AG04450 (cell line): Measurements from ENCODE around the gene TBC1D14. TPM values are rescaled to one million over a fixed set of nuclear protein-coding genes. Genes with fewer than 3 reads are reported as not detected.

ENCODE experiments used
- CTCF ChIA-PET: fragments of 300-600, 350-600 bp; formaldehyde crosslinking; extraction: SDS; loops from one replicate; lab custom pipeline; 2022; ENCODE audit warnings: antibody characterized with exemption, inconsistent platforms; lab: Charles Lee
- POLR2A ChIA-PET: fragments of 350-600 bp; formaldehyde crosslinking; extraction: SDS; loops from one replicate; lab custom pipeline; 2021; ENCODE audit warnings: antibody characterized with exemption, inconsistent platforms; lab: Yijun Ruan, JAX
- DNase-seq: peaks from one replicate; pipeline ENCODE4 v3.0.0-alpha.2; 2011; ENCODE audit warnings: low read depth, low spot score
- H3K27ac ChIP-seq: one replicate; pipeline ENCODE4 v1.5.1; 2012; ENCODE audit warnings: low read depth, low read length, control low read depth
- H3K27me3 ChIP-seq: one replicate; pipeline ENCODE4 v1.6.0; 2012; ENCODE audit warnings: low read length; ENCODE audit not compliant: control insufficient read depth, insufficient read depth
- H3K4me3 ChIP-seq: 2 replicates; pipeline ENCODE4 v1.5.1; 2011; ENCODE audit warnings: mild to moderate bottlenecking, low read depth, low read length, control low read depth
- H3K9me3 ChIP-seq: 2 replicates; pipeline ENCODE4 v1.5.1; 2012; ENCODE audit warnings: low read length; ENCODE audit not compliant: control insufficient read depth, insufficient read depth
- polyA plus RNA-seq: library from polyadenylated mRNA; depleted of rRNA; stranded (reverse); fragments of >200 nt; gene quantifications from 2 replicates; pipeline ENCODE4 v1.2.3, GENCODE V29; 2011
- TF ChIP-seq, protein P1 (sequence below): IDR thresholded peaks from 2 replicates; pipeline ENCODE4 v1.5.1; 2011; ENCODE audit warnings: low read depth, low read length, control low read depth, inconsistent platforms

The TBC1D14 gene
- polyA plus RNA-seq, 1 experiment, result 46.3 TPM

DNA sequence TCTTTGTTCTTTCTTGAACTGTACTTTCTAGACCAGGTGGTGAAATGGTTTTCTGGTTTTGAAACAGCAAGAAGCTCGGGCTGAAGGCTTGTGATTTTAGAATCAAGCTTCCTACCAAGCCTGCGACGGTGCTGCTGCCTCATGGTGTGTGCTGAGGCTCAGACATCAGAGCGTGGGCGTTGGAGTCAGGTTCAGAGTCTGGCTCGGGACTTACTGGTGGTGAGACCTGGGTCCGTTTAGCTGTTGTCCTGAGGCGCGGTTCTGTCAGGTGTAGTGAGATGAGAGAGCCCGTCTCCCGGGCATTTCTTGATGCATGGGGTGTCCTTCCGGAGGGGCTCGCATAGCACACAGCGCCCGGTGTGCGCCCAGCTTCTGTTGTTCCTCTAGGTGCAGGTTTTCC is 113.9 kb downstream of the TBC1D14 start:
- H3K27ac ChIP-seq, result no peak overlapping the region
- POLR2A ChIA-PET, result interaction anchor here (0.6 kb wide), 1 partner anchor 33 kb away, joined by 7 read pairs; no protein-coding TSS in a partner anchor
- DNase-seq, result no peak

DNA sequence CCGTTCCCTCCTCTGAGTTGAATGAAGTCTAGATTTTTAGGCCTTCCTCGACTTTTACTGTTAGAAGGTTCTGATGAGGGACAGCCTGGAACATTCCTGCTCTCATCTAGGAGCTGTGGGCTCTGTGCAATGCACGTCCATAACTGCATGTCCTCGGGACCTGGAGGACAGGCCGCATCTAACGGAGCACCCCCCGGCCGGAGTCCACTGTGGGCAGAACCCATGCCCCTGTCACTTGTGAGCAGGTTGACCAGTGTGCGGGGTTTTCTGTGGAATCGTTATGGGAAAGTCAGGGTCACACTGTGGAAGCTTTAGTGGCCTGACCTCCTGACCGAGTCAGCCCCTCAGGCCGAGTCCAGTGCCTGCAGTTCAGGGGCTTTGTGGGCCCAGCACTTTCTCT is 114.3 kb downstream of the TBC1D14 start:
- Histone ChIP-seq H3K4me3 (no peak overlapping the region), H3K27me3 (no peaks in the 10 kb centered on the region), H3K9me3 (no peaks in the 10 kb centered on the region), H3K27ac (no peak overlapping the region)
- DNase-seq, result no peak
- CTCF ChIA-PET, result interaction anchor here (1.8 kb wide), 1 partner anchor 48 kb away, joined by 7 read pairs; no protein-coding TSS in a partner anchor
- TF ChIP-seq, protein P1, sequence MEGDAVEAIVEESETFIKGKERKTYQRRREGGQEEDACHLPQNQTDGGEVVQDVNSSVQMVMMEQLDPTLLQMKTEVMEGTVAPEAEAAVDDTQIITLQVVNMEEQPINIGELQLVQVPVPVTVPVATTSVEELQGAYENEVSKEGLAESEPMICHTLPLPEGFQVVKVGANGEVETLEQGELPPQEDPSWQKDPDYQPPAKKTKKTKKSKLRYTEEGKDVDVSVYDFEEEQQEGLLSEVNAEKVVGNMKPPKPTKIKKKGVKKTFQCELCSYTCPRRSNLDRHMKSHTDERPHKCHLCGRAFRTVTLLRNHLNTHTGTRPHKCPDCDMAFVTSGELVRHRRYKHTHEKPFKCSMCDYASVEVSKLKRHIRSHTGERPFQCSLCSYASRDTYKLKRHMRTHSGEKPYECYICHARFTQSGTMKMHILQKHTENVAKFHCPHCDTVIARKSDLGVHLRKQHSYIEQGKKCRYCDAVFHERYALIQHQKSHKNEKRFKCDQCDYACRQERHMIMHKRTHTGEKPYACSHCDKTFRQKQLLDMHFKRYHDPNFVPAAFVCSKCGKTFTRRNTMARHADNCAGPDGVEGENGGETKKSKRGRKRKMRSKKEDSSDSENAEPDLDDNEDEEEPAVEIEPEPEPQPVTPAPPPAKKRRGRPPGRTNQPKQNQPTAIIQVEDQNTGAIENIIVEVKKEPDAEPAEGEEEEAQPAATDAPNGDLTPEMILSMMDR, result no peak
- POLR2A ChIA-PET, result no interaction called here

More for the DNA sequence above, 113.9 kb downstream of the TBC1D14 start:
- H3K9me3 ChIP-seq, result no peaks in the 10 kb centered on the region
- no peak overlapping the region for H3K4me3 ChIP-seq
- CTCF ChIA-PET, result interaction anchor here (1.3 to 1.8 kb wide), 2 partner anchors 17 to 48 kb away, joined by 3 to 7 read pairs; no protein-coding TSS in a partner anchor
- TF ChIP-seq, protein P1, result no peak
- no peaks in the 10 kb centered on the region for H3K27me3 ChIP-seq

DNA sequence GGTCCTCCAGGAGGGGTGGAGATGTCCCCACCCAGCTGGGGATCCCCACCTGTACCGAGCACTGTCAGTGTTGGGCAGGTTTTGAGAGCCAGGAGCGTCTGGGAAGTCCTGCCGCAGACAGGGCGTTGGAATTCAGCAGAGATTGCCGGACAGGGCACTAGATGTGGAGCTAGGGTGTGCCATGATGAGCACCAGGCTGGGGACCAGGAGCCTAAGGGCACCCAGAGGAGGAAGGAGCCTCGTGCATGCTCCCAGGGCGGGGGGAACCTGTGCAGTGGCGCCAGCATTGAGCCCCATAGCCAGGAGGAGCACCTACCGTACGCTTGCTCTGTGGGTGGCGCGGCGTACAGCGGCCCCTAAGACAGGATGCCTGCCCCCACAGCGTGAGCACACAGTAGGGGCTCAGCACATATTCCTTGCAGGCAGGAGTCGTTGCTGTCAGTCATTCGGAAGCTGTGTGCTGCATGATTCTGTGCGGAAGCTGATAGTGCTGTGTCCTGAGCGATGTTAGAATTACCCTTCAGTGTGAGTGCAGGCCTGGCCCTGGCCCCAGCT is 114.8 kb downstream of the TBC1D14 start:
- ChIA-PET CTCF (no interaction called here), POLR2A (no interaction called here)
- Histone ChIP-seq H3K27ac (no peak overlapping the region), H3K4me3 (no peak overlapping the region), H3K27me3 (no peaks in the 10 kb centered on the region), H3K9me3 (no peaks in the 10 kb centered on the region)
- TF ChIP-seq, protein P1, result no peak
- DNase-seq, result no peak

DNA sequence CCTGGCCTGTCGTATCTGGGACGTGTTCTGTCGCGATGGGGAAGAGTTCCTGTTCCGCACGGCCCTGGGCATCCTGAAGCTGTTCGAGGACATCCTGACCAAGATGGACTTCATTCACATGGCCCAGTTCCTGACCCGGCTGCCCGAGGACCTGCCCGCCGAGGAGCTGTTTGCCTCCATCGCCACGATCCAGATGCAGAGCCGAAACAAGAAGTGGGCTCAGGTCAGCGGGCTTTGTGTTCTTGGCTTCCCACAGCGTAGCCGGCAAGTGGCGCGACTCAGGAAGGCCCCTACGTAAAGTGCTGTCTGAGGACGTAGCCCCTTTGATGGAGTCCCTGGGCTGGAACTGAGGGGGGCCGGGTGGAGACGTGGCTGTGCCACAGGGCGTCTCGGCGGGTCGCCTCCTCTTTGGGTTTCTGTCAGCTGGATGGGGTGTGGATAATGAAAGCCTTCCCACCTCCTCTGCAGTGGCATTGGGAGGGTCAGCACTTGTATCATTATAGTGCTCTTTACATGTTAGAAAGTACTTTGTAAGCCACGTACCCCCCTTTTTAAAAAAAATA is 115.5 kb downstream of the TBC1D14 start:
- no peaks in the 10 kb centered on the region for H3K27me3 ChIP-seq
- no peaks in the 10 kb centered on the region for H3K9me3 ChIP-seq
- no peak overlapping the region for H3K4me3 ChIP-seq
- TF ChIP-seq, protein P1, result no peak
- H3K27ac ChIP-seq, result no peak overlapping the region
- CTCF ChIA-PET, result interaction anchor here (0.5 kb wide), 1 partner anchor 18 kb away, joined by 3 read pairs; a partner anchor contains a TSS
- DNase-seq, result no peak
- POLR2A ChIA-PET, result no interaction called here

DNA sequence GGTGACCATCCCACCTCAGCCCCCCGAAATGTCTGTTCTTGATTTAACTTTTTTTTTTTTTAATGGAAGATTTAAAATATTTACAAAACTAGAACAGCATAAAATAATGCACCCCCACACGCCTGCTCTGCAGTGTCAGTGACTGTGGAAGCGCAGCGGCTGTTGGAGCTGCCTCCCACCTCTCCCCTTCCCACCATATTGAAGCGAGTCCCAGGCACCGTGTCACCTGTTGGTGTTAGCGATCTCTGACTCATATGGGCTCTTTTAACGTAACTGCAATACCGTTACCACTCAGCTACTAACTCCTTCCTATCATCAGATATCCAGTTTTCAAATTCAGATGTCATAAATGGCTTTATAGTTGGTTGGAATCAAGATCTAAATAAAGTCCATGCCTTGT is 116.5 kb downstream of the TBC1D14 start:
- TF ChIP-seq, protein P1, result no peak
- ChIA-PET CTCF (no interaction called here), POLR2A (no interaction called here)
- Histone ChIP-seq H3K27ac (no peak overlapping the region), H3K4me3 (no peak overlapping the region), H3K27me3 (no peaks in the 10 kb centered on the region), H3K9me3 (no peaks in the 10 kb centered on the region)
- DNase-seq, result no peak
